Ureter (tissue), 1 donor: ENCODE results near the gene ROR2. TPM values are rescaled to one million over a fixed set of nuclear protein-coding genes. Genes with fewer than 3 reads are reported as not detected.

Experiments
- DNase-seq: peaks from one replicate; pipeline ENCODE4 v3.0.0-alpha.2; 2020; ENCODE audit warnings: low spot score
- total RNA-seq: library from RNA; stranded (reverse); gene quantifications from one replicate; pipeline ENCODE4 v1.2.4, GENCODE V29; 2023
- donor health status: DM: yes; HTN: yes; CAD: no.

The ROR2 gene
- total RNA-seq, 1 donor from 2014 or later = 16.7 TPM

- no peak for DNase-seq
These were observed 173.4 kb downstream of the ROR2 start for GRCh38 chr9:91776409-91777291.

- DNase-seq = no peak
These were observed 174.4 kb downstream of the ROR2 start for GRCh38 chr9:91775708-91776028.

- peak; percentile 76 for DNase-seq
These were observed 174.9 kb downstream of the ROR2 start for GRCh38 chr9:91775011-91775707.

- DNase-seq = no peak
These were observed 176.9 kb downstream of the ROR2 start for GRCh38 chr9:91773156-91773555.

- DNase-seq = no peak
These were observed 178.2 kb downstream of the ROR2 start for GRCh38 chr9:91771864-91772263.

- DNase-seq = no peak
These were observed 179.0 kb downstream of the ROR2 start for GRCh38 chr9:91771027-91771426.

GRCh38 chr9:91770229-91770628, 179.8 kb downstream of the ROR2 start:
- DNase-seq = peak; percentile 67

- no peak for DNase-seq
These were observed 180.8 kb downstream of the ROR2 start for GRCh38 chr9:91768977-91769916.

- DNase-seq = no peak
These were observed 181.5 kb downstream of the ROR2 start for GRCh38 chr9:91768507-91768906.

GRCh38 chr9:91766315-91767069, 183.5 kb downstream of the ROR2 start:
- no peak for DNase-seq

GRCh38 chr9:91765296-91765695, 184.7 kb downstream of the ROR2 start:
- no peak for DNase-seq

GRCh38 chr9:91764661-91765060, 185.4 kb downstream of the ROR2 start:
- DNase-seq = no peak

GRCh38 chr9:91761362-91761761, 188.7 kb downstream of the ROR2 start:
- DNase-seq = no peak

- DNase-seq = no peak
These were observed 189.1 kb downstream of the ROR2 start for GRCh38 chr9:91760906-91761305.

GRCh38 chr9:91758491-91758981, 191.5 kb downstream of the ROR2 start:
- DNase-seq = no peak

GRCh38 chr9:91757782-91758181, 192.2 kb downstream of the ROR2 start:
- no peak for DNase-seq

GRCh38 chr9:91756510-91756780, 193.6 kb downstream of the ROR2 start:
- no peak for DNase-seq

- DNase-seq = no peak
These were observed 194.1 kb downstream of the ROR2 start for GRCh38 chr9:91755761-91756509.

GRCh38 chr9:91753711-91754110, 196.3 kb downstream of the ROR2 start:
- no peak for DNase-seq

GRCh38 chr9:91751922-91752321, 198.1 kb downstream of the ROR2 start:
- DNase-seq = no peak

GRCh38 chr9:91750343-91750742, 199.7 kb downstream of the ROR2 start:
- DNase-seq = no peak
